Spinal cord (tissue), 10 donors: ENCODE results near the gene NOXO1. TPM values are rescaled to one million over a fixed set of nuclear protein-coding genes. Genes with fewer than 3 reads are reported as not detected.

Experiments
- DNase-seq, 6 donors: peaks; one replicate each; pipeline versions ENCODE4 v3.0.0 to v3.0.0-alpha.2; 2013 to 2015; ENCODE audit warnings: low spot score in 6 of 6, low read depth in 4 of 6
- H3K27ac ChIP-seq: one replicate; pipeline ENCODE4 v1.5.1; 2013; ENCODE audit warnings: low read depth, low read length, control low read depth
- H3K27me3 ChIP-seq: one replicate; pipeline ENCODE4 v1.6.1; 2013; ENCODE audit warnings: low read length; ENCODE audit not compliant: control insufficient read depth, insufficient read depth
- H3K36me3 ChIP-seq: one replicate; pipeline ENCODE4 v1.6.1; 2013; ENCODE audit warnings: low read length; ENCODE audit not compliant: control insufficient read depth, insufficient read depth
- H3K4me1 ChIP-seq: one replicate; pipeline ENCODE4 v1.6.1; 2013; ENCODE audit warnings: low read length; ENCODE audit not compliant: control insufficient read depth, insufficient read depth
- H3K4me3 ChIP-seq: one replicate; pipeline ENCODE4 v1.5.1; 2013; ENCODE audit warnings: low read depth, low read length, control low read depth
- H3K9me3 ChIP-seq: one replicate; pipeline ENCODE4 v1.6.1; 2013; ENCODE audit warnings: low read length; ENCODE audit not compliant: control insufficient read depth, insufficient read depth
- WGBS: methylation state at CpG from one replicate; pipeline ENCODE4 v1.1.5; 2013; ENCODE audit warnings: missing lambda C conversion rate; ENCODE audit not compliant: insufficient coverage; 5-methylcytosine and 5-hydroxymethylcytosine counted together
- polyA plus RNA-seq, 2 donors: library from polyadenylated mRNA; unstranded; fragments of 120-200 nt; gene quantifications; one replicate each; pipeline ENCODE4 v1.2.1, GENCODE V29; 2013; ENCODE audit not compliant: insufficient read length in 2 of 2
- total RNA-seq, 2 donors: library from RNA; depleted of rRNA in 1 of 2; stranded (reverse); fragments of 120-200 nt in 1 of 2; fragments of >200 nt in 1 of 2; gene quantifications; one replicate each; pipeline versions ENCODE4 v1.2.3 to v1.2.4, GENCODE V29; 2013 to 2014
- donor health status: healthy.

Gene NOXO1
- total and polyA plus RNA-seq, 4 donors = 0.40 to 1.7 (median 1.2) TPM

GRCh38 chr16:1980030-1980769 lies 1.1 kb downstream of the NOXO1 start:
- WGBS = 11% methylated on average over 51 of the region's 53 CpGs
- H3K27ac ChIP-seq = no peak overlapping the region
- peaks cover 56% of the 10 kb centered on the region for H3K36me3 ChIP-seq
- peak in 1 of 6 donors; percentile 25 for DNase-seq
- H3K4me1 ChIP-seq = peaks cover 52% of the 10 kb centered on the region
- no peaks in the 10 kb centered on the region for H3K9me3 ChIP-seq
- no peak overlapping the region for H3K4me3 ChIP-seq
- H3K27me3 ChIP-seq = peaks cover 44% of the 10 kb centered on the region

GRCh38 chr16:1979271-1980029 lies 1.8 kb downstream of the NOXO1 start:
- Histone ChIP-seq H3K9me3 (no peaks in the 10 kb centered on the region), H3K4me3 (no peak overlapping the region), H3K27ac (no peak overlapping the region), H3K36me3 (peaks cover 63% of the 10 kb centered on the region), H3K27me3 (peaks cover 44% of the 10 kb centered on the region), H3K4me1 (peaks cover 44% of the 10 kb centered on the region)
- no peak for DNase-seq
- WGBS = 27% methylated on average over 66 of the region's 70 CpGs

GRCh38 chr16:1978476-1979120 lies 2.7 kb downstream of the NOXO1 start:
- Histone ChIP-seq H3K27ac (no peak overlapping the region), H3K36me3 (peaks cover 71% of the 10 kb centered on the region), H3K9me3 (no peaks in the 10 kb centered on the region), H3K4me3 (no peak overlapping the region), H3K27me3 (peaks cover 44% of the 10 kb centered on the region), H3K4me1 (peaks cover 45% of the 10 kb centered on the region)
- no peak for DNase-seq
- WGBS = 69% methylated on average over 36 of the region's 37 CpGs

GRCh38 chr16:1977875-1978268 lies 3.4 kb downstream of the NOXO1 start:
- Histone ChIP-seq H3K36me3 (peaks cover 74% of the 10 kb centered on the region), H3K9me3 (no peaks in the 10 kb centered on the region), H3K4me3 (no peak overlapping the region), H3K4me1 (peaks cover 45% of the 10 kb centered on the region), H3K27me3 (peaks cover 42% of the 10 kb centered on the region), H3K27ac (no peak overlapping the region)
- 97% methylated on average over 17 of the region's 18 CpGs for WGBS
- no peak for DNase-seq

- Histone ChIP-seq H3K4me1 (peaks cover 45% of the 10 kb centered on the region), H3K9me3 (no peaks in the 10 kb centered on the region), H3K27ac (no peak overlapping the region), H3K27me3 (peaks cover 41% of the 10 kb centered on the region), H3K4me3 (no peak overlapping the region), H3K36me3 (peaks cover 74% of the 10 kb centered on the region)
- WGBS = 94% methylated on average over 30 of the region's 33 CpGs
- no peak for DNase-seq
Observed at GRCh38 chr16:1976951-1977874, 4.1 kb downstream of the NOXO1 start.

- Histone ChIP-seq H3K27me3 (peaks cover 38% of the 10 kb centered on the region), H3K9me3 (no peaks in the 10 kb centered on the region), H3K36me3 (peaks cover 74% of the 10 kb centered on the region), H3K27ac (no peak overlapping the region), H3K4me1 (peaks cover 40% of the 10 kb centered on the region), H3K4me3 (no peak overlapping the region)
- no peak for DNase-seq
- 94% methylated on average over 8 of the region's 8 CpGs for WGBS
Observed at GRCh38 chr16:1976216-1976520, 5.1 kb downstream of the NOXO1 start.

GRCh38 chr16:1975432-1976215 lies 5.6 kb downstream of the NOXO1 start:
- H3K4me1 ChIP-seq = peaks cover 40% of the 10 kb centered on the region
- H3K27ac ChIP-seq = no peak overlapping the region
- 96% methylated on average over 31 of the region's 33 CpGs for WGBS
- peaks cover 33% of the 10 kb centered on the region for H3K27me3 ChIP-seq
- peaks cover 72% of the 10 kb centered on the region for H3K36me3 ChIP-seq
- H3K4me3 ChIP-seq = no peak overlapping the region
- no peaks in the 10 kb centered on the region for H3K9me3 ChIP-seq
- no peak for DNase-seq

GRCh38 chr16:1974157-1975070 lies 6.9 kb downstream of the NOXO1 start:
- peaks cover 30% of the 10 kb centered on the region for H3K4me1 ChIP-seq
- H3K27me3 ChIP-seq = peaks cover 21% of the 10 kb centered on the region
- no peaks in the 10 kb centered on the region for H3K9me3 ChIP-seq
- 97% methylated on average over 29 of the region's 42 CpGs for WGBS
- DNase-seq = no peak
- H3K36me3 ChIP-seq = peaks cover 61% of the 10 kb centered on the region
- no peak overlapping the region for H3K4me3 ChIP-seq
- no peak overlapping the region for H3K27ac ChIP-seq
